Measurements from ENCODE around the gene LHX4.

Gene LHX4

DNA sequence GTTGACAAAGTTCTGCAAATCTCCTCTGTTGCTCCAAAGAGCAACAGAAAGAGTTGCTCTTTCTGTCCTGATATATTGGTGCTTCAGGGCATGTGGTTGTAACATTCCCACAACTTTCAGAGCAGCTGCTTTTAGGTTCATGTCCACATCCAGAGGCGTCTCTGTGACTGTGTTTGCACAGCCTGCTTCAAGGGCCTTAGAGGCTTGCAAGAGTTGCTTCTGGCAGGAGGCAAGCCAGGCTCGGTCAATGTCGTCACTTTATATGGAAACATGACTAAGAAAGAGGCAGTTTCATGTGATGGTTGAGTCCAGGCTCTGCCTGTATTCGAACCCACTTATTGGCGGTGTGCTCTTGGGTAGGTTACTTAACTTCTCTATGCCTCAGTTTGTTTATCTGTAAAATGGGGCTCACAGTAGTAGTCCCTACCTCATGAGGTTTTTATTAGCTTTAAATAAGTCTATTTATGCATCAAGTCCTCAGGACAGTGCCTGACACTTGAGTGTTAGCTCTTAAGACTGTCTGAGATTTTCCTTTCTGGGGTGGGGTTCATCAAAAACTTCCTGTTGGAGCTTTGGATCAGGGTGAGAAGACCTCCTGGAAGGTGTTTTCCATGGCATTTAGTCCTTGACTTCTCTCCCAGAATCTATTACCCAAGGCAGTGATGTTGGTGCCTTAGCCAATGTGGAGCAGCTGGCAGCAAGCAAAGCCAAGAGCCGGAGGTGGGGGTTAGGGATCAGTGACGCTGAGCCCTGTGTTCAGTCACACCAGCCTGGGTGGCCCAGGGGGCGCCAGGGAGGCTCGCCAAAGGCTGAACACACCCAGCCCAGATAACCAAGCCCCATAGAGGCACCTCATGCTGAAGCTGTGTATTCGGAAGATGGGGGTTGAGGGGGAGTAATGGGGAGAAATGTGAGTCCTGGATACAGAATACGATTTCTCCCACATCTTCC is 18.9 kb downstream of the LHX4 start:
- DNase-seq (ENCODE audit: extremely low read depth, insufficient read length): no peak
- TF ChIP-seq, protein P1, sequence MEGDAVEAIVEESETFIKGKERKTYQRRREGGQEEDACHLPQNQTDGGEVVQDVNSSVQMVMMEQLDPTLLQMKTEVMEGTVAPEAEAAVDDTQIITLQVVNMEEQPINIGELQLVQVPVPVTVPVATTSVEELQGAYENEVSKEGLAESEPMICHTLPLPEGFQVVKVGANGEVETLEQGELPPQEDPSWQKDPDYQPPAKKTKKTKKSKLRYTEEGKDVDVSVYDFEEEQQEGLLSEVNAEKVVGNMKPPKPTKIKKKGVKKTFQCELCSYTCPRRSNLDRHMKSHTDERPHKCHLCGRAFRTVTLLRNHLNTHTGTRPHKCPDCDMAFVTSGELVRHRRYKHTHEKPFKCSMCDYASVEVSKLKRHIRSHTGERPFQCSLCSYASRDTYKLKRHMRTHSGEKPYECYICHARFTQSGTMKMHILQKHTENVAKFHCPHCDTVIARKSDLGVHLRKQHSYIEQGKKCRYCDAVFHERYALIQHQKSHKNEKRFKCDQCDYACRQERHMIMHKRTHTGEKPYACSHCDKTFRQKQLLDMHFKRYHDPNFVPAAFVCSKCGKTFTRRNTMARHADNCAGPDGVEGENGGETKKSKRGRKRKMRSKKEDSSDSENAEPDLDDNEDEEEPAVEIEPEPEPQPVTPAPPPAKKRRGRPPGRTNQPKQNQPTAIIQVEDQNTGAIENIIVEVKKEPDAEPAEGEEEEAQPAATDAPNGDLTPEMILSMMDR (IDR thresholded peaks at IDR 0.05; ENCODE audit: insufficient read depth, low read length, poor library complexity, severe bottlenecking): peak; percentile 31
- no peak overlapping the region for H3K4me3 ChIP-seq (replicated peaks; ENCODE audit: low read depth, low read length)
- no peaks in the 10 kb centered on the region for H3K36me3 ChIP-seq (ENCODE audit: control insufficient read depth, insufficient read depth, low read length)
- H3K27me3 ChIP-seq (replicated peaks; ENCODE audit: control insufficient read depth, insufficient read depth, low read length): no peaks in the 10 kb centered on the region

DNA sequence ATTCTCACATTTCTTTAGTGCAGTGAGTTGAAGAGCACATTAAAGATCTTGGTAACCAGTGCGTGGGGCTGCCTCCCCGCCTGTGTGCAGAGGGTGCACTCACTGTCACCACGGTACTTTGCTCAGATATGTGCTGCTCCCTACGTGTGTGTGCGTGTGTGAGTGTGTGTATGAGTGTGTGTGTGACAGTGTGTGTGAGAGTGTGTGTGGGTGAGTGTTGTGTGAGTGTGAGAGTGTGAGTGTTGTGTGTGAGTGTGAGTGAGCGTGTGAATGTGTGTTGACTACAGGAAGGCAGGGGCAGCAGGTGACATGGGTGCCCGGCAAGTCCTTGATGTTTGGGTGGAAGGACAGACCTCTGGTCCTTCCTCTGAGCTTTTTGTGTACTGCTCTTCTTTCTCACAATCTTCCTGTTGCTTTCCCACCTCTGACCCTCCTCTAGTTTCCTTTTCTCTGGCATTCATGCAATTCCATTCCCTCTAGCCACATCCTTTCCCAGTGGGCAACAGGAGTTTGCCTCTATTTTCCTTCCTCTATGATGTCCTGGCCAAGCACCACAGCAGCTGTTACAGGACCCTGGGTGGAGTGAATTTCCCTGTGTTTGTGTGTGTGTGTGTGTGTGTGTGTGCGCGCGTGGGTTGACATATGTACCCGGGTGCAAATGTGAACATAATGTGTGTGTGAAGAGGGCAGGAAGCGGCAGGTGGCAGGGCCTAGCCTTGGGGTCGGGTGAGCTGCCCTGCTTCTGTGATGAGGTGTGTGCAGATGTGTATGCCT is 19.8 kb downstream of the LHX4 start:
- no peak for DNase-seq (ENCODE audit: extremely low read depth, insufficient read length)
- TF ChIP-seq, protein P1 (IDR thresholded peaks at IDR 0.05; ENCODE audit: insufficient read depth, low read length, poor library complexity, severe bottlenecking): no peak
- Histone ChIP-seq H3K27me3 (replicated peaks; ENCODE audit: control insufficient read depth, insufficient read depth, low read length) (no peaks in the 10 kb centered on the region), H3K4me3 (replicated peaks; ENCODE audit: low read depth, low read length) (no peak overlapping the region), H3K36me3 (ENCODE audit: control insufficient read depth, insufficient read depth, low read length) (no peaks in the 10 kb centered on the region)

DNA sequence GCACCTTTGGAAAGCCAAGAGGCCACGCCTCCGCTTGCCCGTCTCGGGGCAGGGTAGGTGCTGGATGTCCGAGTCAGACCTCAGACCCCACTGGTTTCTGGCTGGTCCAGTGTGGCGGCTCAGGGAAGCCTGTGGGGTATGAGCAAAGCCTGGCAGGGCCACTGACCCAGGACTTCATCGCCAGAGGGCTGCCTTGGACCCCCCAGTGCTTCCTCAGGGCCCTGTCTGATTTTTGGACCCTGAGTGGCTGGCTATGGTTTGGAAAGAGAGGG is 20.4 kb downstream of the LHX4 start:
- TF ChIP-seq, protein P1 (IDR thresholded peaks at IDR 0.05; ENCODE audit: insufficient read depth, low read length, poor library complexity, severe bottlenecking): no peak
- no peak for DNase-seq (ENCODE audit: extremely low read depth, insufficient read length)
- Histone ChIP-seq H3K36me3 (ENCODE audit: control insufficient read depth, insufficient read depth, low read length) (no peaks in the 10 kb centered on the region), H3K27me3 (replicated peaks; ENCODE audit: control insufficient read depth, insufficient read depth, low read length) (no peaks in the 10 kb centered on the region), H3K4me3 (replicated peaks; ENCODE audit: low read depth, low read length) (no peak overlapping the region)

DNA sequence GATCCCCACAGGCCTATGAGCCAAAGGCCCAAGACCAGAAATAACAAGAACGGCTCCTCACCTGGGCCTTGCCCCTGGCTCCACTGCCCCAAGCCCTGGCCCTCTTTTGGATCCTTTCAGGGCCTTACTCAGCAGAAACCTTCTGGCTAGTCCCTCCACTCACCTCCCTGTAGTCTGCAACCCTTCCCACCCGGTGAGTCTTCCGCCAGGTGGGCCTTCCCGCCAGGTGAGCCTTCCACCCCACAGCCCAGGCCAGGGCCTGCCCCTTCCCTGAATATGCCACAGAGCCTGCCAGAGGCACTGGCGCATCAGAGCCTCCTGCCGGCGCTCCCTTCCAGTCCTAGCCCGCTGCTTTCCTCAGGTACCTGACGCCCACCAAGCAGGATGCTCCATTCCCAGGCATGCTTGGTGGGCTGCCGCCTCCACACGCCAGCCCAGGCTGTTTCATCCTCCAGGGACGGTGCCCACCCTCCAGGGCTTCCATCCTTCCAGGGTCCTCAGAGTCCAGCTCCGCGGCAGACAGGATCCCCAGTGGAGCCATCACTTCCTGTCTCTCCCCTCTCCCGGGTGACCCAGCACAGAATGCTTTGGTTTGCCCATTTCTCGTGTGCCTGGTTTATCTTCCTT is 20.9 kb downstream of the LHX4 start:
- no peak overlapping the region for H3K4me3 ChIP-seq (replicated peaks; ENCODE audit: low read depth, low read length)
- no peak for DNase-seq (ENCODE audit: extremely low read depth, insufficient read length)
- no peaks in the 10 kb centered on the region for H3K27me3 ChIP-seq (replicated peaks; ENCODE audit: control insufficient read depth, insufficient read depth, low read length)
- H3K36me3 ChIP-seq (ENCODE audit: control insufficient read depth, insufficient read depth, low read length): no peaks in the 10 kb centered on the region
- TF ChIP-seq, protein P1 (IDR thresholded peaks at IDR 0.05; ENCODE audit: insufficient read depth, low read length, poor library complexity, severe bottlenecking): no peak

DNA sequence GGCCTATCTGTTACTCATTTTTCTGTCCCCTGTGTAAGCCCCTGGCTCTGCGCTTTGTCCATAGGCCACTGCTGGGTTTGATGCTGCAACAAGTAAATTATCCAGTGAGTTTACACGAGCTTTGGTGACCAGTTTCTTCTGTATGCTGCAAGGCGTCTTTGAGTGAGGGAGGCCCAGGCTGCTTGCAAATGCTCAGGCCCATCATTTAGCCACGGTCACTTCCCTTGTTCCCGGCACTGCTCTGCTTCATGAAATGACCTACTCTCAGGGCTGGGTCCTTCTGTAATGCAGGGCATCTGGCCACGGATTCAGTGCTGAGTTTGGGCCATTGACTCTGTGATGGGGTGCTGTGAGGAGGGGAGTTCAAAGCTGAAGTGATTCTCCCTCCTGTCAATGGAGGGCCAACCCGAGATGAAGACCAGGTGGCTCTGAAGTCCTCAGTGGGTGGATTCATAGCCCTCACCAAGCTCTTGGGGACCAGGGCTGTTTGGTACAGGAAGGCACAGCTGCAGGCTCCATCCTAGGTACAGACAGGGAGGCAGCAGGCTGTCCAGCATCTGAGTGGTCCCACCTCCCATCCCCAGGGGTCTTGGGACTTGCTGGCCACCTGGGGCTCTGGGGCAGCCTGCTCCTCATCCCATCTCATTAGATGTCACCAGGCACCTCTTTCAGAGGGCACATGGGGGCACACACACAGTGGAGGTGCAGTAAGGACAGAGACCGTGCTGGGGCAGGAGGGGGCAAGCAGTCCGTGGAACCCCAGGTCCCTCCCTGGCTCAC is 21.7 kb downstream of the LHX4 start:
- DNase-seq (ENCODE audit: extremely low read depth, insufficient read length): no peak
- Histone ChIP-seq H3K36me3 (ENCODE audit: control insufficient read depth, insufficient read depth, low read length) (no peaks in the 10 kb centered on the region), H3K4me3 (replicated peaks; ENCODE audit: low read depth, low read length) (no peak overlapping the region), H3K27me3 (replicated peaks; ENCODE audit: control insufficient read depth, insufficient read depth, low read length) (no peaks in the 10 kb centered on the region)
- TF ChIP-seq, protein P1 (IDR thresholded peaks at IDR 0.05; ENCODE audit: insufficient read depth, low read length, poor library complexity, severe bottlenecking): no peak

Measured in GM06990 (cell line).